Mucosa of stomach (tissue), 1 donor: ENCODE data around the gene EAF1.
"Not testable (repeated sequence)": the region's sequence is repeated elsewhere in the genome, so short reads cannot be mapped to it uniquely, and the experiment has no call there.

Experiments
- H3K27me3 ChIP-seq: one replicate; pipeline ENCODE4 v1.7.0; 2013; ENCODE audit warnings: mild to moderate bottlenecking, low read length; ENCODE audit not compliant: control insufficient read depth, insufficient read depth
- H3K36me3 ChIP-seq: one replicate; pipeline ENCODE4 v1.7.0; 2013; ENCODE audit warnings: low read length; ENCODE audit not compliant: control insufficient read depth, insufficient read depth
- H3K4me1 ChIP-seq: one replicate; pipeline ENCODE4 v1.7.0; 2013; ENCODE audit warnings: mild to moderate bottlenecking, low read length; ENCODE audit not compliant: control insufficient read depth, insufficient read depth
- H3K4me3 ChIP-seq: one replicate; pipeline ENCODE4 v1.7.0; 2013; ENCODE audit warnings: low read length
- H3K9ac ChIP-seq: one replicate; pipeline ENCODE4 v1.7.0; 2013; ENCODE audit warnings: mild to moderate bottlenecking, low read length, moderate library complexity
- H3K9me3 ChIP-seq: one replicate; pipeline ENCODE4 v1.7.0; 2013; ENCODE audit warnings: mild to moderate bottlenecking, low read length, moderate library complexity; ENCODE audit not compliant: control insufficient read depth
- donor health status: Pancreatic carcinoma.

Gene EAF1

DNA sequence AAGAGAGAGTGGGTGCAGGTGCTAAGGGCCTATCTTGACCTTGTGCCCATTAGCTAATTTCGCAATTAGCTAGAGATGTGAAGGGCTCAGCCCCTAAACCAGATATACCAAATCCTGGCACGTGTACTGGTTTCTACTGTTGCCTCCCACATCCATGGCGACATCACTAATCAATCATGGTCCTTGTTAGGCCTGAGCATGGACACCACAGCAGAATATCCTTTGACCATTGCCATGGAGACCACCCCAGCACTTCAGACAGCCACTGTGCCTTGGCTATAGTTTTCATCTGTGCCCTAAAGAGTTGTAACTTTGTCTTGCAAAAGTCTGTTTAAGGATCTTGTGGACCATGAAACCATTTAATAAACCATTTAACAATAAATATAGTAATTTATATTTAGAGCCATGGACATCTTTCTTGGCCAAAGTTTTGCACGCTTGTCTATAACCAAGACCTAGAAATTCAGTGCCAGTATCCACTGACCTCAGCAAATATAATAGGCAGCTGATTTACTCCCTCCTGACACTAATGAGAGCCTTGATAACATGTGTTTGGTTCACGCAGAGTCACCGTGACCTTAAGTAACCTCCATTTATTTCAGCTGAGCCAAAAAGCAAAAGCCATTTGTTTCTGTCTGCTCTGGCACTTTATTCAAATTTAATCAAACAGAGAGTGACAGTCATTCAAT is 50.7 kb downstream of the EAF1 start:
- no peaks in the 10 kb centered on the region for H3K36me3 ChIP-seq
- H3K9ac ChIP-seq = no peak overlapping the region
- H3K27me3 ChIP-seq = no peaks in the 10 kb centered on the region
- no peaks in the 10 kb centered on the region for H3K4me1 ChIP-seq
- no peaks in the 10 kb centered on the region for H3K9me3 ChIP-seq
- H3K4me3 ChIP-seq = no peak overlapping the region

GRCh38 chr3:15478640-15478979 is 51.2 kb downstream of the EAF1 start:
- no peaks in the 10 kb centered on the region for H3K36me3 ChIP-seq
- no peak overlapping the region for H3K9ac ChIP-seq
- H3K27me3 ChIP-seq = no peaks in the 10 kb centered on the region
- no peaks in the 10 kb centered on the region for H3K9me3 ChIP-seq
- H3K4me1 ChIP-seq = no peaks in the 10 kb centered on the region
- H3K4me3 ChIP-seq = no peak overlapping the region

DNA sequence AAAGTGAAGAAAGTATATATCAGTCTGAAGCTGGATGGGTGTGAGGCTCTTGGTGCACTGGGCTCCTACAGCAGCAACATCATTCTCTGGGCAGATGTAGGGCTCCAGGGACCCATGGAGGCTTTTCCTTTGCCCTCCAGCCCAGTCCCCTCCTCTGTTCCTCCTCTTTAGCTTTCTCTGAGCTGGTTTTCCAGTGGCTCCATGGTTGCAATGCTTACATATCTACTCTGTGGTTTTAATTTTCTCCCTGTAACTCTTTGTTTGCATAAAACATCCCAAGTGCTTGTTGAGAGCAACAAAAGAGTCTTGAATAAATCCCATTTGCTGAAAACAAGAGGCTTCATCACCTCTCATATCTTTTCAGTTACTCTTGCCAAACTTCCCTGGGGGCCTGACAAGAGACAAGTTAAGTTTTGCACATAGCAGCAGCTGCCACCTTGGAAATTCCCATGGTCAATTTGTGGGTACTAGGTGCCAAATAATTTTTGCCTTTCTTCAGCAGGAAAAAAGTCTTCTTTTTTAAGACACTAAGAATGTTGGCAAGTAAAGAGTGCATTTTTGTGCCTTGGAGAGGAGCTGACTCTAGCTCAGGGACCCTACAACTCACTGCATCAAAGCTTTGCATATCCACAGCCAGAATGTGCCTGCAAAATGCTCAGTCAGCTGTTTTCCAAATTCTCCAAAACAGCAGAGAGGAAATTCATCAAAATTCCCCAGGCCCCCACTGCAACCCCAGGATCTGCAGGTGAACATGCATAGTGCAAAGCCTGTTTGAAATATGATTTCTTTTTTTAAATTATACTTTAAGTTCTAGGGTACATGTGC is 52.2 kb downstream of the EAF1 start:
- H3K9ac ChIP-seq = no peak overlapping the region
- no peaks in the 10 kb centered on the region for H3K9me3 ChIP-seq
- H3K36me3 ChIP-seq = no peaks in the 10 kb centered on the region
- no peaks in the 10 kb centered on the region for H3K4me1 ChIP-seq
- H3K27me3 ChIP-seq = no peaks in the 10 kb centered on the region
- no peak overlapping the region for H3K4me3 ChIP-seq

GRCh38 chr3:15484551-15484950 is 57.2 kb downstream of the EAF1 start:
- H3K9me3 ChIP-seq, H3K4me3 ChIP-seq: not testable (repeated sequence)

DNA sequence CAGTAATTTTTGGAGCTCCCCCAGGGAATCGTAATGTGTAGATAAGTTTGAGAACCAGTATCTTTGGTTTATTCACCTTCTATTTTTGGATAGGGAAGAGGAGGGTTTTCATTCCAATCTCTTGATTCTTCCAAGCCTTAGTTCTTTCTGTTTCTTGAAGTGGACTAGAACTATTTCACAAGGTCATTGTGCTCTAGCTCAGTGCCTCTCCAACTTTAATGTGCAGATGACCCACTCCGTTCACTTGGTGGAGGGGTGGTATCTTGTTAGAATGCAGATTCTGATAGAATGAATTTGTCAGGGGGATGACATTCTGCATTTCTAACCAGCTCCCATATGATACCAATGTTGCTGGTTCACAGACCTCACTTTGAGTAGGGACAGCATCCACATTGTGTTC is 58.6 kb downstream of the EAF1 start:
- Histone ChIP-seq H3K4me3 (no peak overlapping the region), H3K27me3 (no peaks in the 10 kb centered on the region), H3K4me1 (no peaks in the 10 kb centered on the region), H3K36me3 (no peaks in the 10 kb centered on the region), H3K9ac (no peak overlapping the region), H3K9me3 (no peaks in the 10 kb centered on the region)

More at GRCh38 chr3:15484551-15484950, 57.2 kb downstream of the EAF1 start:
- H3K4me1 ChIP-seq, H3K36me3 ChIP-seq, H3K27me3 ChIP-seq, H3K9ac ChIP-seq: not testable (repeated sequence)

DNA sequence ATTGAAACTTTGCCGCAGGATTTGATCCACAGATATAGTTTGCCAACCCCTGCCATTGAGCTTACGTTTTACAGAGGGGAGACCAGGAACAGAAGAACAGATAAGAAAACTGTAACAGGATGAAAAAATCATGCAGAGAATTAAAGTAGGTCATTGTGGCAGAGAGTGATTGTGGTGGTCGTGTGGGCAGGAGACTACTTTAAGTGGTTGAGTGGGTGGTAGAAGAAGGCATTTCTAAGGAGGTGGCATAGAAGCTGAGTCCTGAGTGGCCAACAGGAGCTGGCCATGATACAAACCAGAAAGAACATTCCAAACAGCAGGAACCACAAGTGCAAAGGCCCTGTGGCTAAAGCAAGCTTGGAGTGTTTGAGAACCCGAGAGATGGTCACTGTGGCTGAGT is 59.6 kb downstream of the EAF1 start:
- no peaks in the 10 kb centered on the region for H3K36me3 ChIP-seq
- no peaks in the 10 kb centered on the region for H3K4me1 ChIP-seq
- H3K9me3 ChIP-seq = no peaks in the 10 kb centered on the region
- H3K9ac ChIP-seq = no peak overlapping the region
- H3K4me3 ChIP-seq = no peak overlapping the region
- H3K27me3 ChIP-seq = no peaks in the 10 kb centered on the region

DNA sequence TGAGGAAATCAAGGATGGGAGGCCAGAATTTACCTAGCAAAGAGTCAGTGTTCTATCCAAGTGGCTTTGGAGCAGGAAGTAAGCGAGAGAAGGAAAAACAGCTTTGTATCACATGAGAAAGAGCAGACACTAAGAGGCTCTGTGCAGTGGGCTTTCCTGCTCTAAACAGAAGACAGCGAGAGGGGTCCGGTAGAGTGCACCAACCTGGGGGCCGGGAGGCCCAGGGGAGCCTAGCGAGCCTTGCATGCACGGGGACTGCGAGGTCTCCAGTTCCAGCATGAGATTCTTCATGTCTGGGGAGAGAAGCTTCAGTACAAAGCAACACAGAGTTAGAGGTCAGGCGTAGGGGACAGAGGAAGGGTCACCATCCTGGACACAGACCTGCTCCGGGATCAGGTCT is 60.6 kb downstream of the EAF1 start:
- Histone ChIP-seq H3K9me3 (no peaks in the 10 kb centered on the region), H3K9ac (no peak overlapping the region), H3K4me1 (no peaks in the 10 kb centered on the region), H3K36me3 (no peaks in the 10 kb centered on the region), H3K27me3 (no peaks in the 10 kb centered on the region), H3K4me3 (no peak overlapping the region)

GRCh38 chr3:15490158-15490557 is 62.8 kb downstream of the EAF1 start:
- Histone ChIP-seq H3K27me3 (no peaks in the 10 kb centered on the region), H3K4me3 (no peak overlapping the region), H3K9me3 (no peaks in the 10 kb centered on the region), H3K9ac (no peak overlapping the region), H3K4me1 (no peaks in the 10 kb centered on the region), H3K36me3 (no peaks in the 10 kb centered on the region)

- no peak overlapping the region for H3K4me3 ChIP-seq
These were observed 63.7 kb downstream of the EAF1 start for GRCh38 chr3:15491143-15491542.

More at GRCh38 chr3:15491143-15491542, 63.7 kb downstream of the EAF1 start:
- Histone ChIP-seq H3K9ac (no peak overlapping the region), H3K9me3 (no peaks in the 10 kb centered on the region), H3K4me1 (no peaks in the 10 kb centered on the region), H3K27me3 (no peaks in the 10 kb centered on the region), H3K36me3 (no peaks in the 10 kb centered on the region)
